Fibroblast of upper back skin (primary cell): Measurements from ENCODE around the gene GNG7.
"Not testable (repeated sequence)": the region's sequence is repeated elsewhere in the genome, so short reads cannot be mapped to it uniquely, and the experiment has no call there.

Experiments used
- DNase-seq: peaks from one replicate; pipeline ENCODE4 v3.0.0-alpha.2; 2013

The GNG7 gene

GRCh38 chr19:2668175-2668763 is 34.2 kb downstream of the GNG7 start:
- DNase-seq = no peak

GRCh38 chr19:2667349-2667748 is 35.1 kb downstream of the GNG7 start:
- not testable (repeated sequence) for DNase-seq

- DNase-seq = no peak
Observed at GRCh38 chr19:2666344-2666994, 36.0 kb downstream of the GNG7 start.

GRCh38 chr19:2665103-2665502 is 37.4 kb downstream of the GNG7 start:
- DNase-seq = no peak

GRCh38 chr19:2663920-2664571 is 38.4 kb downstream of the GNG7 start:
- DNase-seq = no peak

GRCh38 chr19:2661615-2662014 is 40.9 kb downstream of the GNG7 start:
- no peak for DNase-seq

- no peak for DNase-seq
Observed at GRCh38 chr19:2659856-2660432, 42.5 kb downstream of the GNG7 start.

GRCh38 chr19:2656533-2656932 is 46.0 kb downstream of the GNG7 start:
- DNase-seq = no peak

- no peak for DNase-seq
Observed at GRCh38 chr19:2653710-2654707, 48.5 kb downstream of the GNG7 start.

- DNase-seq = no peak
Observed at GRCh38 chr19:2653218-2653617, 49.3 kb downstream of the GNG7 start.

GRCh38 chr19:2652504-2653099 is 49.9 kb downstream of the GNG7 start:
- no peak for DNase-seq

GRCh38 chr19:2651002-2651733 is 51.3 kb downstream of the GNG7 start:
- DNase-seq = not testable (repeated sequence)

- no peak for DNase-seq
Observed at GRCh38 chr19:2650515-2650914, 52.0 kb downstream of the GNG7 start.

GRCh38 chr19:2648528-2648937 is 54.0 kb downstream of the GNG7 start:
- peak; percentile 66 for DNase-seq

GRCh38 chr19:2648099-2648498 is 54.4 kb downstream of the GNG7 start:
- DNase-seq = no peak

- no peak for DNase-seq
Observed at GRCh38 chr19:2646866-2647535, 55.5 kb downstream of the GNG7 start.

GRCh38 chr19:2645826-2646225 is 56.7 kb downstream of the GNG7 start:
- no peak for DNase-seq

- DNase-seq = not testable (repeated sequence)
Observed at GRCh38 chr19:2643123-2643737, 59.3 kb downstream of the GNG7 start.

GRCh38 chr19:2641332-2641698 is 61.2 kb downstream of the GNG7 start:
- no peak for DNase-seq

GRCh38 chr19:2640563-2641331 is 61.7 kb downstream of the GNG7 start:
- DNase-seq = no peak
